LNCaP clone FGC (cell line): ENCODE measurements around the gene RAB31.

Source experiments
- DNase-seq: peaks from one replicate; pipeline ENCODE4 v3.0.0-alpha.2; 2011; ENCODE audit warnings: low read depth
- H3K4me3 ChIP-seq: 2 replicates; pipeline ENCODE4 v1.5.1; 2011; ENCODE audit warnings: mild to moderate bottlenecking, low read depth, low read length, control low read depth
- CTCF ChIP-seq: IDR thresholded peaks from 2 replicates; pipeline ENCODE4 v1.5.1; 2012; ENCODE audit warnings: mild to moderate bottlenecking; ENCODE audit not compliant: control insufficient read depth, insufficient read depth; ENCODE audit errors: extremely low read depth

Gene RAB31

GRCh38 chr18:9865764-9866490 lies 157.8 kb downstream of the RAB31 start:
- DNase-seq: no peak
- no peak for TF ChIP-seq CTCF
- no peak overlapping the region for H3K4me3 ChIP-seq

- no peak for TF ChIP-seq CTCF
- H3K4me3 ChIP-seq: no peak overlapping the region
- no peak for DNase-seq
These were observed 158.5 kb downstream of the RAB31 start for GRCh38 chr18:9866627-9867026.

GRCh38 chr18:9867071-9867594 lies 159.0 kb downstream of the RAB31 start:
- no peak for TF ChIP-seq CTCF
- no peak for DNase-seq

GRCh38 chr18:9868857-9869714 lies 161.0 kb downstream of the RAB31 start:
- TF ChIP-seq CTCF: no peak
- DNase-seq: no peak
- no peak overlapping the region for H3K4me3 ChIP-seq

More at GRCh38 chr18:9867071-9867594, 159.0 kb downstream of the RAB31 start:
- no peak overlapping the region for H3K4me3 ChIP-seq

GRCh38 chr18:9869715-9870430 lies 161.8 kb downstream of the RAB31 start:
- TF ChIP-seq CTCF: no peak
- DNase-seq: no peak
- H3K4me3 ChIP-seq: no peak overlapping the region

- no peak for DNase-seq
- H3K4me3 ChIP-seq: no peak overlapping the region
- TF ChIP-seq CTCF: no peak
These were observed 162.4 kb downstream of the RAB31 start for GRCh38 chr18:9870431-9871008.
